ENCODE results near the gene SEMA3D.

SEMA3D gene

GRCh38 chr7:85078181-85078580, 108.7 kb downstream of the SEMA3D start:
- no peak for DNase-seq (ENCODE audit: low spot score)

- DNase-seq (ENCODE audit: low spot score), result no peak
Measured at GRCh38 chr7:85075864-85076263, 111.0 kb downstream of the SEMA3D start.

GRCh38 chr7:85074992-85075391, 111.9 kb downstream of the SEMA3D start:
- DNase-seq (ENCODE audit: low spot score), result no peak

GRCh38 chr7:85074016-85074415, 112.8 kb downstream of the SEMA3D start:
- no peak for DNase-seq (ENCODE audit: low spot score)

- DNase-seq (ENCODE audit: low spot score), result no peak
Measured at GRCh38 chr7:85070967-85071628, 115.8 kb downstream of the SEMA3D start.

- peak; percentile 10 for DNase-seq (ENCODE audit: low spot score)
Measured at GRCh38 chr7:85068799-85069198, 118.1 kb downstream of the SEMA3D start.

GRCh38 chr7:85067371-85067770, 119.5 kb downstream of the SEMA3D start:
- DNase-seq (ENCODE audit: low spot score), result no peak

GRCh38 chr7:85065888-85066485, 120.9 kb downstream of the SEMA3D start:
- DNase-seq (ENCODE audit: low spot score), result no peak

GRCh38 chr7:85065306-85065705, 121.5 kb downstream of the SEMA3D start:
- DNase-seq (ENCODE audit: low spot score), result no peak

- DNase-seq (ENCODE audit: low spot score), result no peak
Measured at GRCh38 chr7:85062651-85063050, 124.2 kb downstream of the SEMA3D start.

- DNase-seq (ENCODE audit: low spot score), result no peak
Measured at GRCh38 chr7:85061456-85061855, 125.4 kb downstream of the SEMA3D start.

- no peak for DNase-seq (ENCODE audit: low spot score)
Measured at GRCh38 chr7:85060696-85061095, 126.2 kb downstream of the SEMA3D start.

GRCh38 chr7:85055906-85056305, 130.9 kb downstream of the SEMA3D start:
- no peak for DNase-seq (ENCODE audit: low spot score)

GRCh38 chr7:85055196-85055595, 131.7 kb downstream of the SEMA3D start:
- DNase-seq (ENCODE audit: low spot score), result no peak

GRCh38 chr7:85054306-85054705, 132.6 kb downstream of the SEMA3D start:
- DNase-seq (ENCODE audit: low spot score), result no peak

- DNase-seq (ENCODE audit: low spot score), result no peak
Measured at GRCh38 chr7:85052894-85053293, 134.0 kb downstream of the SEMA3D start.

- DNase-seq (ENCODE audit: low spot score), result no peak
Measured at GRCh38 chr7:85052056-85052737, 134.7 kb downstream of the SEMA3D start.

GRCh38 chr7:85046534-85046933, 140.3 kb downstream of the SEMA3D start:
- no peak for DNase-seq (ENCODE audit: low spot score)

GRCh38 chr7:85041605-85042216, 145.1 kb downstream of the SEMA3D start:
- peak; percentile 4 for DNase-seq (ENCODE audit: low spot score)

- no peak for DNase-seq (ENCODE audit: low spot score)
Measured at GRCh38 chr7:85039196-85039923, 147.5 kb downstream of the SEMA3D start.

- no peak for DNase-seq (ENCODE audit: low spot score)
Measured at GRCh38 chr7:85038466-85038865, 148.4 kb downstream of the SEMA3D start.

- DNase-seq (ENCODE audit: low spot score), result no peak
Measured at GRCh38 chr7:85033263-85033662, 153.6 kb downstream of the SEMA3D start.
